Stimulated activated CD8-positive, alpha-beta memory T cell treated with anti-CD3 and anti-CD28 coated beads, Interleukin-7, amount 100 ng/mL, for 48 hours (primary cell): Measurements from ENCODE around the gene SPON1.

Experiments used
- DNase-seq, 2 donors: peaks; one replicate each; pipeline ENCODE4 v3.0.0-alpha.2; 2020; ENCODE audit warnings: low read depth in 1 of 2; ENCODE audit errors: extremely low read depth in 1 of 2

The SPON1 gene

DNA sequence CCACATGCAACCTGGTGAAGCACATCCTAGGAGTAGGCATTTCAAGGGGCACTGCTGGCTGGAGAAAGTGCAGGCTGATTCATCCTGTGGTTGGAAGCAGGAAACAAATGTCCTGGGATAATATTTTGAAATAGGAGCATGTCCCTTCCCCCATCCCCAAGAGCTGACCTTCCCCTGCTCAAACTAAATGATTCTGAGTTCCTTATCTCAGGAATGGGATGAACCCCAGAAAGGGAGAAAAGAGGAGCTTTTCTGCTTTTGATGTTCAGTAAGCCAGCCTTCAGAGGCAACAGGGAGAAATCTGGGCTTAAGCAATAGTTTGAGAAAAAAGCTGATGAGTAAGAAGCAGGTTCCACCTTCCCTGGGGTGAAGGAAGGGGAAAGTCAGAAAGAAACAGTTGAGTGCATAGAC, 19.5 kb upstream of the SPON1 start:
- DNase-seq = no peak

DNA sequence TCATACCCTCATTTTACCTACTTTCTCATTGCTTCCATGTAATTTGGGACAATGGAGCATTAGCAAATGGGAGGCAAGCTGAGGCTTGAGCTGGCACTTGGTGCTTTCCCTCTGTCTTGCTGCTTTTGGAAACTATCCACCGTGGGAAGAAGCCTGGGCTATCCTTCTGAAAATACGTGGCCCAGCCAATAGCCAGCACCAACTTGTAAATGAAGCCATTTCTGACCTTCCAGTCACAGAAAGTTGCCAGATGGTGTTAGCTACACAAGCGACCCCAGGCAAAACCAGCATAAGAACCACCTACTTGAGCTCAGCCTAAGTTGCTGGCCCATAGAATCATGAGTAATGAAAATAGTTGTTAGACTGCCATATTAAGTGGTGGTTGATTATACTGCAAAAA, 18.5 kb upstream of the SPON1 start:
- DNase-seq = no peak

DNA sequence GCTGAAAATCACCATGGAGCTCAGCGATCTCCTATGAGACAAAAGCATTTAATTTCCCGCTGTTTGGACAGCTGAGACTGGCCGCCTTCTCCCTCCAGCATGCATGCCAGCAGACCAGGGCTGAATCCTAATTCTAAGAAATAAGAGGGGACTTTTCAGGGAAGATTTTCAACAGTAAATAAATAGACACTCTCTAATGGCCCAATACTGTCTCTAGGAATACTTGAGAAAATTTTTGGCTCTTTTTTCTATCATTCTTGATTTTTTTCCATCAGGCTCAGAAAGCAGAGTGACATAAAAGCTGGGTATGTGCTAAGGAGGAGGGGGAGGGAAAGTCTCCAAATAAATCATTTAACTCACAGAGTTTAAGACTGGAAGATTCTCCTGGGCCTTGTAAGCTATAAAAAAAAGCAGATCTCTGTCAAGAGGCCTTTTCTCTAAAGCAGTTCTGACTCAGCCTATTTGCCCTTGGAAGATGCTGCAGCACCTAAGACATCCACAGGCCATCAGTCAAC, 17.6 kb upstream of the SPON1 start:
- no peak for DNase-seq

DNA sequence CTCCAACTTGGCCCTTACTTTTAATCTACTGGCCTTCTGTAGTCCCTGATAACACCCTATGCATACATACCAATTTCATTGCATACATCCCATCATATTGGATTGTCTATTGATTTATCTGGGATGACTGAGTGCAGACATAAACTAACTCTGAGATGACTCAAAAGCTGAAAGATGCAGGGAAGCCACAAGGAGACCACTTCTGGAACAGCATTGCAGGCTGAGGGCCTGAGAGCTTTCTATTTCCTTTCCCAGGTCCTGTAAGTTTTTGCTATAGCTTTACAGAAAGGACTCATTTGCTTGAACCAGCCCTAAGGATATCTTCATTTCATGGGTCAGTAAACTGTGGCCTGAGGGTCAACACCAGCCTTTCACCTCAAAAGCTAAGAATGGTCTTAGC, 15.1 kb upstream of the SPON1 start:
- DNase-seq = no peak

DNA sequence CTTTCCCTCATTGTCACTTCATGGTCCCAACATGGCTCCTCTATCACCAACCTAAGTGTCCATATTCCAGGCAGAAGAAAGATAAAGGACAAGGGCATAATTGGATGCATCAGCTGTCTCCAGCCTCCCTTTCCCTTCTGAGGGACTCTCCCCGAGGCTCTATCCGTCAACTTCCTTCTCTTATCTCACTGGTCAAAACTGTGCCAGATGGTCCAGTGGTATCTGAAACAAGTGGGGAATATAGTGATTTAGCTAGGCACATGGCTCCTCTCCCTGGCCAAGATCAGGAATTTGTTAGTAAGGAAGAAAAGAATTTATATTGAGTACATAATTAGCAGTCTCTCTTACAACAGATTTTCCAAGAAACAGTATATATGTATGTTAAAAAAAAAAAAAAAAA, 12.6 kb upstream of the SPON1 start:
- DNase-seq = no peak

DNA sequence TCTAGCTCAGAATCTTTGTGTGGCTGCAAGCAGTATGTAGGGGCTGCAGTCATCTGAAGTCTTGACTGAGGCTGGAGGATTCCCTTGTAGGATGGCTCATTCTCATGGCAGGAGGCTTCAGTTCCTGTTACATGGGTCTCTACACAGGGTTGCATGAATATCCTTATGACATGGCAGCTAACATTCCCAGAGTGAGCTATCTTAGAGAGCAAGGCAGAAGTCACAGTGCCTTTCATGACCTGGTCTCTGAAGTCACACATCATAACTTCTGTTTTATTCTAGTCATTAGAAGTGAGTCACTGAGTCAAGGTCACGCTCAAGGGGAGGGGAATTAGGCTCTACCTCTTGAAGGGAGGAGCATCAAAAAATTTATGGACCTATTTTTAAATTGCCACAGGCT, 10.3 kb upstream of the SPON1 start:
- DNase-seq = no peak

DNA sequence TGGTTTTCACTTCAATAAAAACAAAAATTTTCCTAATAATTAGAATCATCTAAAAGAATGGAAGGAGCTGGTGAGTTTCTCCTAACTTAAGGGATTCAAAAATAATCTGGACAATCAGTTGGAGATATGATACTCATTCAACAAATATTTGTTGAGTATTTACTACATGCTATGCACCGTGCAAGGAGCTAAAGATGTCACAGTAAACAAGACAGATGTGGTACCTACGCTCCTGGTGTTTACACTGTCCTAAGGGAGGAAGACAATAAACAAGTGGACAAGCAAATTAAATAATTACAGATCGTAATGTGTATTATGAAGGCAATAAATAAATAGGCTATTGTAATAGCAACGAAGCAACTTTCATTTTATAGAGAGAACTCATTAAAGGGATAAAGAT, 9.9 kb upstream of the SPON1 start:
- no peak for DNase-seq

DNA sequence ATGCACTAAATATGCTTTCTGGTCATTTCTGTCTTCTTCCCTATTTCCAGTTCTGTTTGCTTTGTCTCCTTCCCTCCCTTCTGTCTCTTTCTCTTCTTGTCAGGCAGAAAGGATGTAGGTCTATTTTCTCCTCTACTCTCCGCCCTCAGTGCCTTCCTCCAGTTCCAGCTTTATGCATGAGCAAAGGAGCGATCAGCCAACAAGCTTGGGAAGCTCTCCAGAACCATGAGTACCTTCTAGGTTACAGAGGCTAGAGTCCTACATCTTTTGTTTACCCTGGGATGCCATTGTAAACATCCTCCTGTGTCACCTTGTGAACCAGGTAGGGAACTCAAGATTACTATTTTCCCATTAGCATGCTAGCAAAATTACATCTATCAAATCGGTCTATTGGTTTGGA, 7.9 kb upstream of the SPON1 start:
- no peak for DNase-seq

DNA sequence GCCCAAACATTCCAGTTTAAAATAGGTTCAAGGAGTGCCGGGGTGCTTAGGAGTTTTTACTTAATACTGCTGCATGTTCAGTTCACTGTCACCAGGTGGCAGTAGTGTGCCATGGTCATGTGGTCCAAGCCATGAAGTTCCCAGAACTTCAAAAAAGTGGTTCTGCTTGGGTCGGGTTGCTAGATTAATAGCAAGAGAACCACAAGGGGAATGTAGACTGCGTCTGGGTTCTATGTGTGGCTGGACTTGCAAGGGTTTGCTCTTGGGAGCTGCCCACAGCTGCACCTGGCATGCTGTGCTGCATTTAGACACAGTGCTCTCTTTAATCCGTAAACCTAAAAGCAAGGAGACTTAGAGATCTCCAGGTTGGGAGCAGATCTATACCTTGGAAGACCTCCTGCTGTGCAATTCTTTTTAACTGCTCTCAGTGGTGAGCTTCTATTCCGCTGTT, 6.5 kb upstream of the SPON1 start:
- no peak for DNase-seq

DNA sequence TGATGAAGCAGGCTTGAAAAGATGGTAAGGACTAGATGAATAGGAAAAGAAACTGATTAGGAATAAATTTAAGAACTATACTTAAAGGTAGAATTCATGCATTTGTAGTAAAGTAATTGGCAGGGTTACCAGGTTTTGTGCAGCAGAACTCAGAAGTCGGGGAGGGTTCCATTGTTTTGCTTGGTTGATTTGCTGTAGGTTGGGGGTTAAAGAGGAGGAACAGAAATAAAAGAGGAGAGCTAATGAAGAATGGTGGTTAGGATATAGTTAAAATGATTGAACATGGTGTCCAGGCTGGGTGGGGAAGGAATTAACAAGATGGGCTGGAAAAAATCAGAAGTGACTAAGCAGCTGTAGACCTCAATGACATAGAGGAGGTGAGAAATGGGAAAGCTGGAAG, 5.5 kb upstream of the SPON1 start:
- DNase-seq = no peak

DNA sequence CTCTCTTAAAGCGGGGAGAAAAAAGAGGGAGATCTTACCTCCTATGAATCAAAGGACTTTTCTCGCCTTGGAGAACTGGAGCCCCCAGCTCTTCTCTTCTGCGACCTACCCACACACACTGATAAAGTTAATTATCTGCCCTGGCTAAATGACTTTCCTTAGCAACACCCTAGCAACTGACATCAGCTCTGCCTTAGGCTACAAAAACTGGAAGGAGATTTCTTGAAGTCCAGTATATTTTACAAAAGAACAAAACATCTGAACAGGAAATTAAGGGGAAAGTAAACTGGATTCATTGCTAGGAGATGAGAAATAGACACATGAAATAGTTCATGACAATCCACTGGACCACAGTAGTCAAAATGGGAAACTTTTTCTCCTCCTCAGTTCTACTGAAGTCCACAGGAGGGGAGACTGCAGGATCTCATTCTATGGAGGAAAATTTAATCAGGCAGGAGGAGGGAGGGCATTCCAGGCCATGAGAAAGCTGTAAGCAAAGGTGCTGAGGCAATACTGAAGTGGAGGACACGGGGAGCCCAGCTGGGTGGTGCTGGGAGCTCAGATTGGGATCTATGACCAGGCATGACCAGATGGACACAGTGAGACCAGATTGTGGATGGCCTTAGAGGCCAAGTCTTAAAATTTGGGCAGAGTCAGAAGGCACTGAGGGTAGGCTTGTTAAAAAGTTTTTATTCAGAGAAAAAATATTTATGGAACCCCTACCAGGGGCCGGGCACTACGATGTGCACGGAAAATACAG, 3.7 kb upstream of the SPON1 start:
- DNase-seq = no peak

DNA sequence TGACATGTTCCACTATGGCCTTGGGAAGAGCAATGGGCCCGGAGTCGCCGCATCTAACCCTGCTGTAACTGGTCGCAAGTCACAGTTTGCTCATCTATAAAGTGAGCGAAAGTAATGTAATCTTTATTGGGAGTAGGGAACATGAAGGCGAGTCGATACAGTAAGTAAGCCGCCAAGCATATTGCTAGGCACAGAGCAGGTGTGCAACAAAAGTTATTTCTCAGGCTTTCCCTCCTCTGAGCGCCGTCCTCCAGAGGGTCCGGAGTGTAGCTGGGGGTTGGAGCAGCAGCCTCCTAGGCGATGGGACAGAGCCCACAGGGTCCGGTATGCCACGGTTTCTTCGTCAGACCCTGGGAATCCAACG, 343 bp upstream of the SPON1 start:
- no peak for DNase-seq

DNA sequence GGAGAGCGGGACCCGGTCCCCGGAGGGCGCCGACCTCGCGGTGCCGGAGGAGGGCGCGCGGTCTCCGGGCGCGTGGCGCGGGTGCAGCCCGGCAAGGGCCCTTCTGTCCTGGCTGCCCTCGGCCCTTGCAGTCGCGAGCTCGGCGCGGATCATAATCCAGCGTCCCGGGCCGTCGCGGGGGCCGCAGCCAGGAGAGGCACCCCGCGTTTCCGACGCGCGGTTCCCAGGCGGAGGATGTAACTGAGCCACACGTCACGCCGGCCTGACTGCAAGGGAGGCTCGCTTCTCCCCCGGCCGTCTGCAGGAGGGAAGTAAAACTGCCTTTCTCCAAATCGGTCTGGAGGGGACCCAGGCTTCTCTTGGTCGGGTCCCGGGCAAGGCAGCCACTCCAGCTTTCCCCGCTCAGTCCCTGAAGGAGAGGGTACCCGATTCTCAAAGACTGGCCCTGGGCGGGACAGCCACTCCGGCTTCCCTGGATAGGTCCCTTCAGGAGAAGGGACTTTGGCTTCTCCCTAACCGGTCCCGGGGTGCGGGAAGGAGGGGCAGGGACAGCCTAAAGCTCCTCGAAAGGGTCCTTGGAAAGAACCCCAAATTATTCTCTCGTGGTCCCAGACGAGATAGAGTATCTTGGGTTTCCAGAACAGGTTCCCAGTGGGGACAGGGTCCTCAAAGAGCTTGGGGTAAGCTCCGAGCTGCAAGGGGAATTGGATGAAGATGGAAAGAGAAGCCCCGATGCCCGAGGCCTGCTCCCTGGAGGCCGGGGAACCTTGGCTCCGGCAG, 836 bp downstream of the SPON1 start:
- no peak for DNase-seq

DNA sequence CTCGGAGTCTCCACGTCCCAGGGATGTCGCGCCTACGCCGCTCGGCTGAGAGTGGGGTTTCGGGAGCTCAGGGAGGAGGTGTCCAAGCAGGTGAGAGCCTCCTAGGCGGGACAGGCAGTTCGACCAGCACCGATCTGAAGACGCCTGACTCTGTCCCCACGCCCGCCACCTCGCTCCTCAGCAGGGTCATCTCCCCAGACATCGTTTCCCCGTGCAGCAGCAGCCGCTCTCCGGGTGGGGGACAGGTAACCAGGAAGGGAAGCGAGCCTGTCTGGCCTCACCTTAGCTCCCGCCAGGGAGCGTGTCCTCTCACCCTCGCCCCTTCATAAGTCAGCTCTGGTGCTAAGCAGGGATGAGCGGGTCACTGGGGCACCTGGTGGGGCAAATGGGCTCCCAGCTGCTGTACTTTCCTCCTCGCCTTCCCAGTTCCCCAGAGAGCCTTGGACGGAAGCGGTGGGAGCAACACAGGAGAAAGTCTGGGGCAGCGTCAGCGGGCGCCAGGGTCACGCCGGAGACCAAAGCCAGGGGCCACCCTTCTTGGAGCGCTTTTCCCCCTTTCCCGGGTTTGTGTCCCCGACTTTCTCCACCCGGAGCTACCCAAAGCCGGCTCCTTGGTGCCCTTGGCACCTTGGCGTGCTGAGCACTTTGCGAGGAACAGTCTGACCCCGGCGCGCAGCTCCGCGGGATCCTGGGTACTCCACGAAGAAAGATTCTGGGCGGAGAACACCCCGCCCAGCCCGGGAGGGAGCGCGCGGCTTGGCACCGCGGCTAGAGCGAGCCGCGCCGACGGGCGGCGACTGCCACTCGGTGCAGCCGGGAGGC, 1.6 kb downstream of the SPON1 start:
- no peak for DNase-seq

DNA sequence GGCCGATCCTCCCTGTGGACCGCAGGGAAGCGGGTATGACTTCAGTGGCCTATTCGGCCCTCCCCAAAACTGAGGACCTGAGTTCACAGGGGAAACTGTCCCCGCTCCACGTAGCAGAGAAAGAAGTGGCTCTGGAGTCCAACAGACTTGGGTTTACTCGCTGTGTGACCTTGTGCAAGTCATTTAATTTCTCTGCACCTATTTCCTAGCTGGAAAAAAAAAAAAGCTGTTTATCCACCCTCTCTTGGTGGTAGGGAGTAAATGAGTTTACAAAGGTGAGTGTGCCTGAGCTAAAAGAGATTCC, 2.2 kb downstream of the SPON1 start:
- DNase-seq = no peak

DNA sequence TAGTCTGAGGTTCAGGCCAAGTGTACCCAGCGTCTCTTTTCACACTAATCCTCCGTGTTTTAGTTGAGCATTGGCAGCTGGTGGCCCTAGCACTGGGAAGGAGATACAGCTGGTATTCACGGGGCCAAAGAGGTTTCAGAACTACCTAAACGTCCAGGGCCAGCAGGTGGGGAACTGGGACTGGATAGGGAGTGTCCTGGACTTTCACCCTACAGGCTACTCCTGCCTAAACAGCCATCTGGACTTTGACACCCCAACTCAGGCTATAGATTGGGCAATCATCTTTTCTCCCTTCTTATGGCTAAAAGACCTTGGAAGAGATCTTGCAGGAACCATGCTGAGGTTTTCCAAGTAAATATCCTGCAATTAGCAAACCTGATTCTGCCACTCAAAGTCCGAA, 2.8 kb downstream of the SPON1 start:
- DNase-seq = no peak

DNA sequence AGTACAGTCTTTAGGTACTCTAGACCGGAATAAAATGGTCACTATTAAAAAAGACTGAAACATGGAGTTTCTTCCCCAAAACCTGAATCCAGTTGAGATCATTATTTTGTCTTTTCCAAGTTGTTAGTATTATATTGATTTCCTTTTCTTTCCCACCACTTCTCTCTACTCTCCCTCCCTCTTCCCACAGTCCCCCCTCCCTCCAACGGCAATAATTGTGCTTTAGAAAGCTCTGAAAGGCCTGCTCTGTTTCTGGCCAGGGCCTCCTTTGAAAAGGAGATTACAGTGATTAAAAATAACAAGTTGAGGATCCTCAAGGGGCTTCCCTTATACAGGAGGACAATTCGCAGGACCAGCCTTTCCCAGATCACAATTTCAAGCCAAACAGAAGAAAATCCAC, 3.5 kb downstream of the SPON1 start:
- no peak for DNase-seq

DNA sequence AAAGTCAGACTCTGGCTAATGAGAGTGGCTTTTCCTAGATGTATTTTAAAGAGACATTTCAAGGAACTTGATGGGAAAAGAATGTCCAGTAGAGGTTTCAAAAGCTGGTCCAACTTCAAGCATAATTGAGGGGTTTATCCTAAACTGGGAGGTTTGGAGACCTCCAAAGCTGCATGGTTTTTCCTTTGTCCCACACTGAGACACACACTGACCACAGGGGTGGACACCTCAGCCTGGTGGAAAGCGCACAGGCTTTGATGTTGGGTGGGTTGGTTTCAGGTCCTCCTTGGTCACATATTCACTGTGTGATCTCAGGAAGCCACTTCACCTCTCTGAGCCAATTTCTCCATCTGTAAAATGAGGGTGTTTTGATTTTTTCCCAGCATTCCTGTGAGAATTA, 4.0 kb downstream of the SPON1 start:
- no peak for DNase-seq

DNA sequence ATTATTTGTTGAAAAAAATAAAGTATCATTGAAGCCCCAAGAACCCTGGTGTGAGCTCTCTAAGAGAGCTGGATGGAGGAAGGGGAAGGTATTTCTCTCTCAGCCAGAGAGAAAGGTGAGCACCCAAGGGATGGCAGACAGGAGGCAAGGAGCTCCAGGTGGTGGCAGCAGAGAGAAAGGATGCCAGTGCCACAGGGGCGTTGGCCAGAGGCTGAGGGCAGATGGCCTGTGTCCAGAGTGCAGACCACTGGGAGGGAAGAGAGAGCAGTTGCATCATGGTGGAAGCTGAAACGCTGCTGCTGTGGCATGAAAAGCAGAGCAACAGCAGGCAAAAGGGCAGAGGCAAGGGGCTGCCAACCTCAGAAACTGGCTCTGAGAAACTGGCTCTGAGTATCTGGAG, 8.5 kb downstream of the SPON1 start:
- no peak for DNase-seq

DNA sequence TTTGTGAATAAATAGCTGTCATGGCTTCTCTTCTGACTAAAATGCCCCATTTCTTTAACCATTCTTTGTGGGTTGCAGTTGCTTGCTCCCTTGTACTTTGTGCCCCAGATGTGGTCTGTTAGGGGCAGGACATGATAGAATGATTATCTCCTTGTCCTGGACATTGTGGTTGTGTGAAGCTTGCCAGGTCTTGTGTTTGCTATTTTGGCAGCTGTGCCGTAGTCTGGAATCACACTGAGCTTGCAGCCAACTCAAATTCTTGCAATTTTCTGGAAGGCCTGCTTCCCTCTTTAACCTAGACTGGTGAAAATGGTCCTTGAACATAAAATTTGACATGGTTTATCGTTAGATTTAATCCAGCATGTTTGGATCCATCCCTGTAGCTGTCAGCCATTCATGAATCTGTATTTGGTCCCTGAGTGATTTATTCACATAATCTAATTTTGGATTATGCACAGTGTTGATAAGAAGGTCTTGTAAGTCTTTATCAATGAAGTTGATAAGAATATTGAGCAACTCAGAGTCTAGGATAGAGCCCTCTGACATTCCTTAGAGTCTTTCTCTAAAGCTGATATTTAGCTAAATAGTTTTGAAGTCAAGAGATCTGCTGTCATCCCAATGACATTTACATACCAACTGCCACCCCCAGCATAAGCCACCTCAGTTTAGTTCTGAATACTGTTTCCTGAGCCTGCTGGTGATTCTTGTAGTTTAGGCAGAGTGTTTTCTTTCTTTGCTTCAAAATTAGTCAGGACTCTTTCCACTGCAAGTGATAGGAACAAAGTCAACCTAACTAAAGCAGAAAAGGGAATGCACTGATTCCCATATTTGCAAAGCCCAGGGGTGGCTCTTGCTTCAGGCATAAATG, 9.8 kb downstream of the SPON1 start:
- no peak for DNase-seq

DNA sequence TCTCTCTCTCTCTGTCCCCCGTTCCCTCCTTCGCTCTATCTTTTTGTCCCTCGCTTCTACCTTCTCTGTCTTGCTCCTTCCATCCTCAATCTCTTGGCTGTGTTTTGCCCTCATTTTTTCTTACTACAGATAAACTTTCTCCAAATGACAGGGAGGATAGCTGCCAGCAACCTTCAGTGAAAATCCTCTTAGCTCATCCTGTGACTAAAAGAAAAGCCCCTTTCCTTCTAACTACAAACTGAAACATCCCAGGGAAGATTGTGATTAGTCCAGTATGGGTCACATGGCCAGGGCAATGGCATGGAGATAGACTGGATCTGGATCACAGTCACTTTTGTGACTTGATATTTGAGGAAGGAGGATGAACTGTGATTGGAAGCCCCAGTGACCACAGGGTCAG, 10.4 kb downstream of the SPON1 start:
- DNase-seq = no peak
